ENCODE results near the gene TRIM68.

- TF ChIP-seq CTCF (conservative IDR thresholded peaks at IDR 0.05; ENCODE audit: low read depth, low read length), result no peak
- TF ChIP-seq BHLHE40 (IDR thresholded peaks at IDR 0.05; ENCODE audit: low read depth, low read length), result no peak
- no peak for TF ChIP-seq MAFK (IDR thresholded peaks at IDR 0.05; ENCODE audit: low read depth, low read length)
- TF ChIP-seq FOS (IDR thresholded peaks at IDR 0.05; ENCODE audit: low read depth, low read length), result no peak
- no peak for TF ChIP-seq RAD21 (IDR thresholded peaks at IDR 0.05; ENCODE audit: low read length)
- TF ChIP-seq MXI1 (IDR thresholded peaks at IDR 0.05; ENCODE audit: borderline replicate concordance, low read depth, low read length), result no peak
- TF ChIP-seq USF2 (IDR thresholded peaks at IDR 0.05; ENCODE audit: low read depth, low read length), result no peak
- no peak for TF ChIP-seq POLR2A (IDR thresholded peaks at IDR 0.05; ENCODE audit: low read depth, low read length)
- TF ChIP-seq CEBPB (IDR thresholded peaks at IDR 0.05; ENCODE audit: low read depth, low read length), result no peak
- no peak for TF ChIP-seq CHD1 (IDR thresholded peaks at IDR 0.05; ENCODE audit: low read depth, low read length)
- no peak for TF ChIP-seq RCOR1 (IDR thresholded peaks at IDR 0.05; ENCODE audit: insufficient replicate concordance, low read length)
These were observed 35.0 kb upstream of the TRIM68 start for GRCh38 chr11:4643076-4643475.
